NCI-H1105 (cell line): ENCODE data around the gene SLC37A2.
"Not testable (repeated sequence)": the region's sequence is repeated elsewhere in the genome, so short reads cannot be mapped to it uniquely, and the experiment has no call there.

ENCODE experiments used
- DNase-seq: peaks from one replicate; lab custom pipeline; 2025; lab: John Stamatoyannopoulos, UW

SLC37A2 gene

DNA sequence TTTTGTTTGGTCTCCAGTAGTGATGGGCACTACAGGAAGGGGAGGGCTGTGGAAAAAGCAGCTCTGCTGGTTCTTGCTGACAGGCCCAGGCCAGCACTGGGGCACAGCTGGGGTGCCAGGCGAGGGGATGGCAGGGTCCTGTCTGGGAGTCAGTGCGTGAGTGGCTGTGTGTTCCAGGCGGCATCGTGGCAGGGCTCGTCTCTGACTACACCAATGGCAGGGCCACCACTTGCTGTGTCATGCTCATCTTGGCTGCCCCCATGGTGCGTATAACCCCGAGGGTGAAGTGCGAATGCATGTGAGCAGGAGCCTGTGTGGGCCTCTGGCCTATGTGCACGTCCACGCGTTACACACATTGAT, 20.9 kb downstream of the SLC37A2 start:
- DNase-seq: no peak

DNA sequence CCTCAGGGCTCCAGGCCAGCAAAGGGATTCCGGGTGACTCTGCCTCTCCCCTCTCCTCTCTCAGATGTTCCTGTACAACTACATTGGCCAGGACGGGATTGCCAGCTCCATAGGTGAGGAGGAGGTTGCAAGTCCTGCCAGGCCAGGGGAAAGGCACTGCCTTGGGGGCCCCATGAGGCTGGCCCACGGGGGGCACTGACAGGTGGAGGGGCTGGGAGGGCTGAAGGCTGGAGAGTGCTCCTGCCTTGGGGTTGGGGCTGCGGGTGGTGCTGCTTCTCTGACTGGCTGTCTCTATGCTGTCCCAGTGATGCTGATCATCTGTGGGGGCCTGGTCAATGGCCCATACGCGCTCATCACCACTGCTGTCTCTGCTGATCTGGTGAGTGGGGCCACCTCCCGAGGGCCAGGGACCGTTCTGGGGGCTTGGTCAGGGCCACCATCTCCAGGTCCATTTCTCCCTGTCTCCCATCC, 21.7 kb downstream of the SLC37A2 start:
- no peak for DNase-seq

DNA sequence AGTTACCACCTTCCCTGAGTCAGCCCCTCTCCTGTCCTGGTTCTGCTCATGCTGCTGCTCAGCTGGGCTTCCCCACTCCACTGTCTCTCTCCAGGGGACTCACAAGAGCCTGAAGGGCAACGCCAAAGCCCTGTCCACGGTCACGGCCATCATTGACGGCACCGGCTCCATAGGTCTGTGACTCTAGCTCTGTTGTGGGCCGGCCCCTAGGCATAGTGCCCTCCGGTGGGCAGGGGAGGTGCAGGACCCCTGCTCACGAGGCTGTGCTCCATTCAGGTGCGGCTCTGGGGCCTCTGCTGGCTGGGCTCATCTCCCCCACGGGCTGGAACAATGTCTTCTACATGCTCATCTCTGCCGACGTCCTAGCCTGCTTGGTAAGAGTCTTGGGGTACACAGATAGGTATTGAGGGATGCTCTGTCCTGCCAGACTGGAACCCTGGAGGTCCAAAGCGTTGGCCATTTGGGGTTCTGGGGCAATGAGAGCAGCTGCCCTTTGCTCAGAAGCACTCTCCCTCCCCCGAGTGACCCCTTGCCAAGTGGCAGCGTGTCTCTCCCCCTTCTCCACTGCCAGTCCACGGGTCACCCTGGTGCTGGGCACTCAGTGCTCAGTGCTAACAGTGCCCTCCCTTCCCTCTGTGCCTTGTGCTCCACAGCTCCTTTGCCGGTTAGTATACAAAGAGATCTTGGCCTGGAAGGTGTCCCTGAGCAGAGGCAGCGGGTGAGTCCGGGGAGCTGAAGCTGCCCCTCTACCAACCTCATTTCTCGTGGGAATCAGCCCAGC, 22.4 kb downstream of the SLC37A2 start:
- DNase-seq: no peak

DNA sequence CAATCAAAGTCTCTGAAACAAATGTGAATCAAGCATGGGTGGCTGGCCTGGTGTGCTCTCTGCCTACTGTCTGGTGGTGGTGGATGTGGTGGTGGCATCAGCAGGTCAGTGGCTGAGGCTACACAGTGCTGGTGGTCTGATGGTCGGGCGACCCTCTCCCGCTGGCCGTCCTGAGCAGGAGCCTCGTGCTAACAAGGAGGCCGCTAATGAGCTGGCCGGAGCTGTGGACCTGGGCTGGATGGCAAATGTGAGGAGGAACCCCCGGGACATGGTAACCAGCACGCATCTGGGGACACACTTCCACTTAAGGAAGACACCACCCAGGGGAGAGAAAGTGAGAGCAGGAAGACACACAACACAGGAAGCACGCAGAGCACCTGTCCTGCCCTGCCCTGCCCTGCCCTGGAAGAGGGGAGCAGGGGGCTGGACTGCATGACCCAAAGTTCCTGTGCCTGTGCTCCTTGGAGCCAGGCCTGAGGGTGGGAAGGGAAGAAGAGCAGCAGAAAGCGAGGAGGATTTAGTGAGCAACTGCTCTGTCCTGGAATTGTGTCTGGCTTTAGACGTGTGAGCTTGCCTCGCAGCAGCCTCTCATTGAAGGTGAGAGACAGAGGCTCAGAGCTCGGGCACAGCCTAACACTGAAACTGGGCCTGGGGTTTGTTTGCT, 23.7 kb downstream of the SLC37A2 start:
- no peak for DNase-seq

DNA sequence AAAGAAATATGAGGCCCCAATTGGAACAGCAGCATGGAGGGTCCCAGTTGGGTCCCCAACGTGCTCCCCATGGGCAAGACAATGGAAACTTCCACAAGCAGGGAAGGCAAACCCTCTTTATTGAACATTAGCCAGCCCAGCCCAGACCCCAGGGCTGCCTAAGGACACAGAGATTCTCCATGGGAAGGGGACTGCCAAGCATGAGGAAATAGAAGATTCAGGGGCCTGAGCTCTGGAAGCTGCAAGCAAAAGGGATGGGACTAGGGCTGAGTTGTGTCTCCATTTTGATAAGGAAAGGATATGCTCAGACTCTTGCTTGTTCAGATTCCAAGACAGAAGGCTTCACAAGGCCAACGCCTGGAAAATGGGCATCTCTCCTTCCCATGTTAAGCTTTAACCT, 25.0 kb downstream of the SLC37A2 start:
- DNase-seq: no peak

DNA sequence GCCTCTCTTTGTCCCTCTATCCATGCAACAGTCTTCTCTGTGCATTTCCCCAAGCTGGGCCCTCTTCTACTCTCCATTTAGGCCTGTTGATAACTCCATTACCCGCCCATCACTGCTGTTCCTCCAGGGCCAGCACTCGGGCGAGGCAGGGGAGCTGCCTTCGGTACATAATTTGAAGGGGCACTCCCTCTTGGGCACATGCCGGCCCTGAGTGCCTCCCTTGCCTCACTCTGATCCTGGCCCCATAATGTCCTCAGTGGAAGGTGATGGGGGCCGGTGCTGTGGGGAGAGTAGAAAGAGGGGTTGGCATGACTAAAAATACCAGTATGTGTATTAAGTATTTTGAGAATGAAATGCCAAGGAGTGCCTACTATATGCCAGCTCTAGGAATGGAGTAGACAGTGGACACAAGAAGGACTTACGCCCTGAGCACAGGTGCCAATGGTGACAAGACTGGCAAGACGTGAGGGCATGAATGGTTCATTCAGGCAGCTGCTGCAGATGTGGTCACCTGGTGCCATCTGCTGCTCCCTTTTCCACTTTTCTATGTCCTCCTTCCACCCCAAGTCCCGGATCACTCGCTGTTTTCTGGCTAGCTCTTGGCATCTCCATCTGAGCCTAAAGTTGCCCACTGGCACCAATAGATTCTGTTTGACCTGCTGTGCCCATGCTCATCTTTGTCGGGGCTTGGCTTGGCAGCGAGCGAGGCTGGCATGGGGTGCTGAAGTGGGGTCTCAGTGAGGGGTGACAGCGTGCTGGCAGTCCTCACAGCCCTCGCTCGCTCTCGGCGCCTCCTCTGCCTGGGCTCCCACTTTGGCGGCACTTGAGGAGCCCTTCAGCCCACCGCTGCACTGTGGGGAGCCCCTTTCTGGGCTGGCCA, 25.7 kb downstream of the SLC37A2 start:
- no peak for DNase-seq

DNA sequence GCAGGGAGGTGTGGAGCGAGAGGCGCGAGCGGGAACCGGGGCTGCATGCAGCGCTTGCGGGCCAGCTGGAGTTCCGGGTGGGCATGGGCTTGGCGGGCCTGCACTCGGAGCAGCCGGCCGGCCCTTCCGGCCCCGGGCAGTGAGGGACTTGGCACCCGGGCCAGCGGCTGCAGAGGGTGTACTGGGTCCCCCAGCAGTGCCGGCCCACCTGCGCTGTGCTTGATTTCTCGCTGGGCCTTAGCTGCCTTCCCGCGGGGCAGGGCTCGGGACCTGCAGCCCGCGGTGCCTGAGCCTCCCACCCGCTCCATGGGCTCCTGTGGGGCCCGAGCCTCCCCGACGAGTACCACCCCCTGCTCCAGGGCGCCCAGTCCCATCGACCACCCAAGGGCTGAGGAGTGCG, 26.4 kb downstream of the SLC37A2 start:
- not testable (repeated sequence) for DNase-seq

DNA sequence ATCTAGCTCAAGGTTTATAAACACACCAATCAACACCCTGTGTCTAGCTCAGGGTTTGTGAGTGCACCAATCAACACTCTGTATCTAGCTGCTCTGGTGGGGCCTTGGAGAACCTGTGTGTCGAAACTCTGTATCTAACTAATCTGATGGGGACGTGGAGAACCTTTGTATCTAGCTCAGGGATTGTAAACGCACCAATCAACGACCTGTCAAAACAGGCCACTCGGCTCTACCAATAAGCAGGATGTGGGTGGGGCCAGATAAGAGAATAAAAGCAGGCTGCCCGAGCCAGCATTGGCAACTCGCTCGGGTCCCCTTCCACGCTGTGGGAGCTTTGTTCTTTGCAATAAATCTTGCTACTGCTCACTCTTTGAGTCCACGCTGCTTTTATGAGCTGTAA, 27.0 kb downstream of the SLC37A2 start:
- DNase-seq: not testable (repeated sequence)

DNA sequence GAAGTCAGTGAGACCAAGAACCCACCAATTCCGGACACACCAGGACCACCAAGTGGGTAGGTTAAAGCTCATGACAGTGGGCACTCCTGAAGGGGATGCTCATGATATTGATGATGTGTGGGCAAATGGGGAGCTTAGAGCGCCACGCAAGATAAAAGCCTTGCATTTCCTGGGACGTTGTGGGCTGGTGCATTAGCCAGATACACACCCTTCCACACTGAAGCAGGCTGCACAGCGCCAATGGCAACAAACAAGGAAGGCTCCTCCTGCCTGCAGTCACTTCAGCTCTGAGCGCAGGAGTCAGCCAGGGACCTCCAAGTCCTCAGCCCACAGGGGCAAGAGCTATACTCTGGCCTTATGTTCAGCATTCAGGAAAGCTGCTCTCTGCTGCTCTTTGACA, 27.7 kb downstream of the SLC37A2 start:
- no peak for DNase-seq

DNA sequence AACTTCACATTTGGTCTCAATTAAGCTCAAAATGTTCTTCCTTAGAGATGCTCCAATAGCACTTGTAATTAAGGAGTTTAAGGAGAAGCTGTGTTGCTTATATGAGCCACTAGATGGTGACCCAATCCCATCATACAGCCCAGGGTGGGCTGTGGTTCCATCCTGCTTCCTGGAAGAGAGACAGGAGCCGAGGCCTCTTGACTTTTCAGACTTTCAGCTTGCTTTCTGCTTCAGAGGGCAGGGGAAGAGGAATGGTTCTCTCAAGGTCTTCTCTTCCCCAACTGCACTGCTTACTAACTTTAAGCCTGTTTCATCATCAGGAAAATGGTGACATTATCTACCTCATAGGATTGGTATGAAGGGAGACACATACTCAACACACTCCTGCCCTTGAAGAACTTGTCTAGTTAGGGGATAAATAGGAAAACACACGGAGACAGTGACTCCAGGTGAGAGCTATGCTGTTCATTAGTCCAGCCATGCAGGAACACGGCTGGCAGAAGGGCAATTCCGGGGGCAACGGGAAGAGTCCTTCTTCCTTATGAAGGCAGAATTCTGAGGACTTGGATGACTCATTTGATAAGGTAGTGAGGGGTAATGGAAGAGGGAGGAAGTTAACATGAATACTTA, 28.3 kb downstream of the SLC37A2 start:
- DNase-seq: peak; percentile 56

DNA sequence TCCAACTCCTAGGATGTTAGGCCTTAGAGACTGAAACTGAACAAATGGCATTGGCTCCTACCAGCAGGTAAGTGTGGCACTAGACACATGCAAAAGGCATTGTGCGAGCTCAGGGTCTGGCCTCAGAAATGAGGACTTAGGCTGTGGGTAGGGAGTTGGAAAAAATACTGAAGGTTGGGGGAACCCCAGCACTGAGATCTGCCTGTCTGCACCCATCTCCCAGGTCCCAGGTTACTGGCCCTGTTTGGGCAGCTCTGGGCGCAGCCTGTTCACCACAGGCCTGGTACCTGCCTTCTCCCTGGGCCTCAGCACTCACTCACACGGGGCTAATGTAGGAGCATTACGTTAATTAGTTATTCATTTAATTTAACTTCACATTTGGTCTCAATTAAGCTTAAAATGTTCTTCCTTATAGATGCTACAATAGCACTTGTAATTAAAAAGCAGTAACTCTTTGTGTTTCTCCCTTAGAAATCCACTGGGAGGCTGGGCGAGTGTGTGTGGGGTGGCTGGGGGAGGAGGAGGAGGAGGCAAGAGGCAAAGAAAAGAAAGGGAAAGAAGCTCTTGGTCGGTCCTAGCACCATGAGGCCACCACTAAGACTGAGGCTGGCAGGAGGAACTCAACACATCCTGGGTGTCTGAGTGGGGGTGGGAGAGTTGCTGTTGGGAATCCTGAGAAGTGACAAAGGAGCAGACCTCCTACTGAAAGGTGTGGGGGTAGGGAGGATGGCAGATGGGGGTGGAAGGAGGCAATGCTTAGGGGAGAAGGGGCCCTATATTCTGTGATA, 29.0 kb downstream of the SLC37A2 start:
- DNase-seq: no peak

DNA sequence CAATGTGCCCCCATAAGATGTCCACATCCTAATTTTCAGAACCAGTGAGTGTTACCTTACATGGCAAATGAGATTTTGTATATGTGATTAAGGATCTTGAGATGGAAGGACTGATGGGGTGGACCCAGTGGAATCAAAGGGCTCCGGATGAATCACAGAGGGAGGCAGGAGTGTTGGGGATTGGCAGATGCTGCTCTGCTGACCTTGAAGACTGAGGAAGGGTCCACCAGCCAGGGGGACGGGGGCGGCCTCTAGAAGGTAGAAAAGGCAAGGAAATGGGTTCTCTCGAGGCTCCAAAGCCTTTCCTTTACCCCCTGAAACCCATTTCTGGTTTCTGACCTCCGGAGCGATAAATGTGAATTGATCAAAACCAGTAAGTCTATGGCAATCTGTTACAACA, 29.6 kb downstream of the SLC37A2 start:
- no peak for DNase-seq

DNA sequence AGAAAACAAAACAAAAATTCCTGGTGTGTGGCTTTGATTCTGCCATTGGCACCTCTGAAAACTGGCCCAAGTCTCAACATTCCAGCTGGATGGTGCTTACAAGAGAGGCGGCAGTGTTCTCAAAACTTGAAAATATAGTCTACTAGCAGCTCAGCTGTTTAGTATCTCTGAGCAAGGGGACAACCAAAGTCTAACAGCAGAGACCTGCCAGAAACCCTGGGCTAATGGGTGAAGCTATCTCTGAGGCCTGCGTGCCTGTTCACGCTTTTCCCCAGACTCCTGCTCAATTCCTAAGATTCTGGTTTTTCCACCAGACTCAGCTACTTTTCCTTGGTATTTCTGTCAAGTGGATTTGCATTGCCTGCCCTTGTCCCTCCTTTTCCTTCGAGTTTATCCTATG, 30.4 kb downstream of the SLC37A2 start:
- DNase-seq: no peak

DNA sequence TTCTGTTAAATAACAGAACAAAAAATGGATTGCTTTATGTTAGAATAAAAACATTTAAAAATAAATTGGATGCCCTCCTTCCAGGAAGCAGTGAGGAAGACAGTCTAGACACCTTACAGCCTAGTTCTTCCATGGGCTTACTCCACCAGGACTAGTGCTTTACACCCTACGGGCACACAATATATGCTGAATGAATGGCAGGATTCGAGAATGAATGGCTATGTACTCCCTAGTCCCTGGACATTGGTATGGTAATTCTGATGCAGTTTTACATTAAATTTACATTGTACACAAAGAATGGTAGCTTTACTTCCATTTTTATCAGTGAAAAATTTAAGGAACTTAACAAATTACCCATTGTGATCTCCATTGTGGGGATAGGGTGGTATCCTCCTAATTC, 31.6 kb downstream of the SLC37A2 start:
- DNase-seq: no peak

DNA sequence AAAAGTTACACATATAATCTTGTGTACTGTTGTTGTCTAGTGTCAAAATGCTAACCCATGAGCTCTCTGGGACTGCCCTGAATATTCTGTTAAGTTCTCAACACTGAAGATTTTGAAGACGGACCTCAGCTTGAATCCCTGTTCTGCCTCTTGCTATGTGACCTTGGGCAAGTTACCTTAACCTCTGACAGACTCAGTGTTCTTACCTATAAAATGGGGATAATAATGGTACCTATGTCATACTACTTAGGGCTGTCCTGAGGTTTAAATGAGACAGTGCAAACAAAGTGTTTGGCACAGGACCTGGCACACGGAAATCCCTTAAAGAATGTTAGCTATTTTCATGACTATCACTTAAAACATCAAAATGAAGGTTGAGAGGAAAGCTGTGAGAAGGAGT, 37.0 kb downstream of the SLC37A2 start:
- DNase-seq: no peak

DNA sequence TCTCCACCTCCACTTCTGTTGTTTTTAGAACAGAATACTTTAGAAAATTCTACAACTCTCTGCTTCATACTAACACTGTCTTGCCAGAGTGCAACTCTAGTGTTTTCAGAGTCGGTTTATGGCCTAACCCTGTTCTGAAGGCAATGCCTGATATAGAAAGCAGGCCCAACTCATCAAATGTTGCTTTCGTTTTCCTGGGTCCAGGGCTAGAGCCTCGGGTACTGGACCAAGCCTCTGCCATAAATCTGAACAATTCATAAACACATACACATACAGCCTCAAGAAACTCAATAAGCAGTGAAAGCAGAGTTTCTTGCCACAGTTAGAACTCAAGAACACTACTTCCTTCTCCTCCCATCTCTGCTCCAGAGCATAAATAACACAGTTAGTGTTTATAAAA, 38.5 kb downstream of the SLC37A2 start:
- no peak for DNase-seq

DNA sequence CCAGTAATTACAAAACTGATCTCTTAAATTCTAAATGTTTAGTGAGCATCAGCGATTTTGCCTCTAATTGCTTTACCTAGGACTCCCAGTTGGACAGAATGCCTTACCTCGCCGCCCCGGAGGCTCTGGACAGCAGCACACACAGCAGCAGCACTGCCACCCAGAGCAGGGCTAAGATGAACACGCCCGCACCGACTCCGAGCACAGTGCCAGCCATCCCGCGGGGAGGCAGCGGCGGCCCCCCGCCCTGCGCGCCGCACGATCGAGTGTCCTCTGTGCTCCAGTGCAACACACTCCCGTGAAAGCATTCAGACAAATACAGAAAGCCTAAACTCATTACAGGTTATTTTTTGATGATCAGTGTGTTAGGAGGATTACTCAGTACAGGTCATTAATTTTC, 38.9 kb downstream of the SLC37A2 start:
- DNase-seq: no peak

DNA sequence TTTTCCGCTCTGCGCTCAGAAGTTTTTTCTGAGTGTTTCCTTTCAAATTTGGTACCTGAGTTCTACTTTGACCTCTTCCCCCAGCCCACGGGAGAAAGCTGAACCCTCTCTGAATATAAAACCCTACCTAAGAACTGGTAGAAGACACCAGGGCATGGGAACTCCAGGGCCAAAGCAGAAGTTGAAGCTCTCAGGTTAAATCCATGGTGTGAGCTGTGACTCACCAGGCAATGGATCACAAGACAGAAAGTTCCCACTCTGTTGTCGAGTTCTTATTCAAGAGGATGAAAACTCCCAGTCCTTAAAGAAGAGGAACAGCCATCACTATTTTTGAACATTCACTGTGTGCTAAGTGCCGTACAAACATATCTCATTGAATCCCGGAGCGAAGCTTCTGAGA, 39.4 kb downstream of the SLC37A2 start:
- DNase-seq: no peak

DNA sequence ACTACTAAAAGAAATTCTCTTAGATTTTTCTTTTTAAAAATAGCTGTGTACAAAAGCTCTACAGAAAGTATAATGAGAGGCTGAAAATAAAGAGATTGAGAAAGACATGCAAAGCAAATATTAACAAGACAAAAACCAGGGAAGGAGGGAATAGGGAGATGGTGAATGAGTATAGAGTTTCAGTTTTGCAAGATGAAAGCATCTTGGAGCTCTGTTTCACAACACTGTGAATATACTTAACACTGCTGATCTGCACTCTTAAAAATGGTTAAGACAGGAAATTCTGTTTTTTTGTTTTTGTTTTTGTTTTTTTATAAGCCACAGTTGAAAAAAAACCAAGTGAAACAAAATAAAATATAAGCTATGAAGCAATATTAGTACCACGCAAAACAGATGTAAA, 42.8 kb downstream of the SLC37A2 start:
- no peak for DNase-seq

DNA sequence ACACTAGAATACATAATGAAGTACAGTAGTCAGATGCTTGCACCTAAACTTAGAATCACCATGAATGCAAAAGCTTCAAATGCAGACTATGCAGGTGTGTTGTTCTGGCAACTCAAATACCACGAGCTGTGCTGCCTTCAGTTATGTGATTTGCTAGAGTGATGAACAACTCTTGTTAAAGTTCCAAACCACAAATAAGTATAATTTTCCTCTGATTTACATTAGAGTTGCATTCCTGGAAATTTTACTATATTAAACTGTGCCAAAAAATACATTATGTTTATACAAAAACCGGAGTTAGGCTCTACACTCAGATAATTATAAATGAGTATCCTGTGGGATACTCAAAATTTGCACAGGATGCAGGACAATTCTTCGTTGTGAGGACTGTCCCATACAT, 45.4 kb downstream of the SLC37A2 start:
- no peak for DNase-seq

DNA sequence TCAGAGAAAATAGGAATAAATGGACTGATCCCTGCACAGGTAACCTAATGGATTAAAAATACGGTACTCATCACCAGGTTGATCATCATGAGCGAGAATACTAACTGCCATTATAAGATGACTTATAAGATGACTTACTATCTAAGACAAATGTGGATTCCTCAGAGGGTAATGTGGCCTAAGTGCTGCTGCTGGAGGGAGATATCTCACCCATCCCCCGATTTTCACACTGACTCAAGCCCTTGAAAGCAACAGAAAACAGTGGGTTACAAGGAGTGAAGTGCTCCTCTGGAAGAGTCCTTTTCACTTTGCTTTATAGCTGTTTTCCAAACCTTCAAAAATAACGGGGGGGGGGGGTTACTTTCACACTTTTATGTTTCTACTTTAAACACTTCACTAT, 47.4 kb downstream of the SLC37A2 start:
- no peak for DNase-seq

DNA sequence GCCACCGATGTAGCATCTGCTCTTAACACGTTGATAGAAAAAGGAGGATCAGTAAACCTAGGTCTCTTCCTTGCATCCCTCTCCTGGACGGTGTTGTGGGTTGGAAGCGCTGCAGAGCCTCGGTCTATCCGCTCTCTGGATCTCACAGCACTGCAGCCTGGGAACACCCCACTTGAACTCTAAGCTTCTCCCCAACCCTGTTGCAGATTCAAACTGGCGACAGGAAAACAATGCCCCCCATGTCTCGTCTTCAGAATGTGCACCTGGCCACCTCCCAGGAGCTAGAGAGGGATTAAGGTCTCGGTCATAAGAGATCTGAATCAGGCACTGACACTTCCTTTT, 47.9 kb downstream of the SLC37A2 start:
- DNase-seq: no peak
